ENCODE measurements around the gene NAT14. TPM values are rescaled to one million over a fixed set of nuclear protein-coding genes. Genes with fewer than 3 reads are reported as not detected.

The NAT14 gene
- total RNA-seq, 5 donors from 2014 or later (not counting 1 experiment from before 2014, with no cell fraction given) = 6.3 to 10.4 (median 8.1) TPM

DNA sequence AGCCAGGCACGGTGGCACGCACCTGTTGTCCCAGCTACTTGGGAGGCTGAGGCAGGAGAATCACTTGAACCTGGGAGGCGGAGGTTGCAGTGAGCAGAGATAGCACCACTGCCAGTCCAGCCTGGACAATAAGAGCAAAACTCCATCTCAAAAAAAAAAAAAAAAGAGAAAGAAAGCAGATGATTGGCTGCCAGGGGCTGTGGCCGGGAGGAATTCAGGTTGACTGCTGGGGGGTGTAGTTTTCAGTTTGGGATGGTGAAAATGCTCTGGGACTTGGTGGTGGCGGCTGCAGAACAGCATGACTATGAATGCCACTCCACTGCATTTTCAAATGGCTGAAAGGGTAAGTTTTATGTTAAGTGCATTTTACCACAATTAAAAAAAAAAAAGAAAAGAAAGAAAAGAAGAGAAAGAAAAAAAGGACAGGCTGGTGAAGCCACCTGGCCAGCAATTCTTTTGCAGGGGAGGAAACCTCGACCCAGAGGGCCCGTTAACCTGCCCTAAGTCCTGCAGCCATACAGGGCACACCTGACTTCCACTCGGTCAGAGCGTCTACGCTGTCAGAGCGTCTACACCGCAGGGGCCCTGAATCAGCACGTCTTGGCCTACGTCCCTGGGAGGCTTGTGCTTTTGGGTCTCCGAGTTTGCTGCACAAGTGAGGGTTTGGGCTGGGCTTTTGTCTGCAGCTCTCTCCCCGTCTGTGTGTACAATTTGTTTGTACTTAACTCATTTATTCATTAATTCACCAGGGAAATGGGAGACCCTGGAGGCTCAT is 27.1 kb upstream of the NAT14 start:
- peaks cover 11% of the 10 kb centered on the region for H3K36me3 Mint-ChIP-seq
- H3K9me3 Mint-ChIP-seq = no peaks in the 10 kb centered on the region
- 63% methylated on average over 7 of the region's 16 CpGs for WGBS (ENCODE audit: insufficient coverage)
- H3K4me1 Mint-ChIP-seq = peaks cover 26 to 40% (median 35%) of the 10 kb centered on the region in 3 donors
- Histone ChIP-seq H3K9me3 (no peaks in the 10 kb centered on the region), H3K27me3 (replicated peaks in 1 of 2; ENCODE audit: control insufficient read depth in 2 of 2, extremely low read depth in 1 of 2, insufficient read depth in 2 of 2, low read length in 1 of 2) (peaks cover 0 to 18% of the 10 kb centered on the region in 2 experiments), H3K27ac (ENCODE audit: low read length) (no peak overlapping the region), H3K4me3 (ENCODE audit: control insufficient read depth in 1 of 2, extremely low read depth in 1 of 2, low read length in 1 of 2) (no peak overlapping the region), H3K4me1 (ENCODE audit: control insufficient read depth in 1 of 2, extremely low read depth in 1 of 2, insufficient read depth in 2 of 2, low read length in 2 of 2) (peaks cover 0 to 24% of the 10 kb centered on the region in 2 experiments), H3K36me3 (ENCODE audit: control insufficient read depth in 2 of 2, extremely low read depth in 1 of 2, insufficient read depth in 1 of 2, low read length in 1 of 2) (no peaks in the 10 kb centered on the region)
- peaks cover 11 to 14% of the 10 kb centered on the region in 2 donors for H3K27me3 Mint-ChIP-seq
- ChIA-PET POLR2A (interaction anchor here in 1 of 2 donors (0.7 kb wide), 1 partner anchor 169 kb away, joined by 4 read pairs; no protein-coding TSS in a partner anchor), CTCF (no interaction called here)
- DNase-seq (no peak), ATAC-seq (replicated peaks in 1 of 4) (no peak)
- H3K27ac Mint-ChIP-seq = no peak overlapping the region
- no peak overlapping the region for H3K4me3 Mint-ChIP-seq

DNA sequence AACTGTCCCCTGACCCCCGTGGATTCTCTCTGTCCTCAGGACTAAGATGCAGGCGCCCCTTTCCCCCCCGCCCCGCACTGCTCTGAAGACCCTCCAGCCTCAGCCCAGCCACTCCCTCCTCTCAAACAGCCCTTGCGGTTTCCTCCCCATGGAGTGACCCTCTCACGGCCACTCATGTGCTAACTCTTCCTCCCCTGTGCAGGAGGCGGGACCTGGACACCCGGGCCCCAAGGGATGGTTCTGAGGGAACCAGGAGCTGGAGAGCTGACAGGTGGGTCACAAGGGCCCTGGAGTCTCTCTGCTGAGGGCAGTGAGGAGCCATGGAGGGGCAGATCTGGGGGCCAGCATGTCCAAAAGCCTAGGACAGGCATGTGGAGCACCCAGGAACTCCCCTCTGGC is 25.4 kb upstream of the NAT14 start:
- H3K4me3 Mint-ChIP-seq = peak overlapping the region in 2 of 3 donors; percentile 24 to 88
- no peaks in the 10 kb centered on the region for H3K9me3 Mint-ChIP-seq
- ChIA-PET POLR2A (interaction anchor here in 1 of 2 donors (0.6 kb wide), 1 partner anchor 21 kb away, joined by 3 read pairs; no protein-coding TSS in a partner anchor), CTCF (interaction anchor here (0.6 to 1.2 kb wide), 2 partner anchors 8 to 56 kb away, joined by 4 to 7 read pairs; no protein-coding TSS in a partner anchor)
- Histone ChIP-seq H3K27ac (ENCODE audit: low read length) (no peak overlapping the region), H3K4me3 (ENCODE audit: control insufficient read depth in 1 of 2, extremely low read depth in 1 of 2, low read length in 1 of 2) (no peak overlapping the region), H3K4me1 (ENCODE audit: control insufficient read depth in 1 of 2, extremely low read depth in 1 of 2, insufficient read depth in 2 of 2, low read length in 2 of 2) (peaks cover 0 to 19% of the 10 kb centered on the region in 2 experiments), H3K9me3 (no peaks in the 10 kb centered on the region), H3K36me3 (ENCODE audit: control insufficient read depth in 2 of 2, extremely low read depth in 1 of 2, insufficient read depth in 1 of 2, low read length in 1 of 2) (no peaks in the 10 kb centered on the region), H3K27me3 (replicated peaks in 1 of 2; ENCODE audit: control insufficient read depth in 2 of 2, extremely low read depth in 1 of 2, insufficient read depth in 2 of 2, low read length in 1 of 2) (peaks cover 0 to 4% of the 10 kb centered on the region in 2 experiments)
- peaks cover 3% of the 10 kb centered on the region in 2 donors for H3K27me3 Mint-ChIP-seq
- WGBS (ENCODE audit: insufficient coverage) = 83% methylated on average over 8 of the region's 8 CpGs
- DNase-seq (no peak), ATAC-seq (replicated peaks in 1 of 4) (no peak)
- H3K27ac Mint-ChIP-seq = no peak overlapping the region
- peaks cover 20 to 30% (median 25%) of the 10 kb centered on the region in 3 donors for H3K4me1 Mint-ChIP-seq
- peaks cover 8% of the 10 kb centered on the region for H3K36me3 Mint-ChIP-seq

DNA sequence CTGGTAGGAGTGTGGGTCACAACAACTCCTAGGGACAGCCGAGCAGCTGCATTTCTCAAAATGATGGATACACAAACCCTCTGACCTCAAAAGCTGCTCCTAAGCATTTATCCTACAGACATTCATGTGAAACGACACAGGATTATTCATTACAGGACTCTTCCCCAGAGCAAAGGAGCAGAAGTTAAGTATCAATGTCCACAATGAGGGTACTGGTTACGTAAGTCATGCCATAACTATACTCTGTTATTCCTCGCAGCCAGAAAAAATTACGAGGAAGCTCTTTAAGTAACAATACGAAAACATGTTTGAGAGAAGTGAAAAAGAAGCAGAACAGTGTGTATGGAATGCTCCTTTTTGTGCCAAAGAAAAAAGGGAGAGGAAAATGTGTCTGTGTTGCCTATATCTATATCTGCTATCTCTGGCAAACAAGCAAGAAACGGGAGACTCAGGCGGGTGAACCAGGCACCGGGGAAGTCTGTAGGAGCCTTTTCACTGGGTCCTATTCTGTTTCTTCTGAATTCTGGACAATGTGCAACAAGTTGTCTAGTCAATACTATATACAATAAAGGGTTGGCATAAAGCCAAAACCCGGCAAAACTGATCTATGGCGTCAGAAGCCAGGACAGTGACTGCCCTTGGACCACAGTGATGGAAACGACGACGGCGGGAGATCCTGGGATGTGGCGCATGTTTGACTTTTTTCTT is 24.9 kb upstream of the NAT14 start:
- POLR2A ChIA-PET = interaction anchor here in 1 of 2 donors (0.6 kb wide), 1 partner anchor 22 kb away, joined by 3 read pairs; no protein-coding TSS in a partner anchor
- Mint-ChIP-seq H3K27me3 (peaks cover 0 to 2% of the 10 kb centered on the region in 2 donors), H3K4me3 (peak overlapping the region; percentile 85 to 88 (median 87)), H3K4me1 (peaks cover 20 to 30% (median 25%) of the 10 kb centered on the region in 3 donors), H3K36me3 (peaks cover 4% of the 10 kb centered on the region), H3K9me3 (no peaks in the 10 kb centered on the region), H3K27ac (peak overlapping the region in 1 of 2 donors; percentile 20)
- DNase-seq (no peak), ATAC-seq (replicated peaks in 1 of 4) (no peak)
- no peaks in the 10 kb centered on the region for H3K36me3 ChIP-seq (ENCODE audit: control insufficient read depth in 2 of 2, extremely low read depth in 1 of 2, insufficient read depth in 1 of 2, low read length in 1 of 2)
- no peak overlapping the region for H3K27ac ChIP-seq (ENCODE audit: low read length)
- peaks cover 0 to 4% of the 10 kb centered on the region in 2 experiments for H3K27me3 ChIP-seq (replicated peaks in 1 of 2; ENCODE audit: control insufficient read depth in 2 of 2, extremely low read depth in 1 of 2, insufficient read depth in 2 of 2, low read length in 1 of 2)
- CTCF ChIA-PET = interaction anchor here (0.6 to 1.2 kb wide), 2 partner anchors 7 to 56 kb away, joined by 4 to 7 read pairs; no protein-coding TSS in a partner anchor
- 81% methylated on average over 3 of the region's 16 CpGs for WGBS (ENCODE audit: insufficient coverage)
- peaks cover 0 to 19% of the 10 kb centered on the region in 2 experiments for H3K4me1 ChIP-seq (ENCODE audit: control insufficient read depth in 1 of 2, extremely low read depth in 1 of 2, insufficient read depth in 2 of 2, low read length in 2 of 2)
- no peak overlapping the region for H3K4me3 ChIP-seq (ENCODE audit: control insufficient read depth in 1 of 2, extremely low read depth in 1 of 2, low read length in 1 of 2)
- H3K9me3 ChIP-seq = no peaks in the 10 kb centered on the region

DNA sequence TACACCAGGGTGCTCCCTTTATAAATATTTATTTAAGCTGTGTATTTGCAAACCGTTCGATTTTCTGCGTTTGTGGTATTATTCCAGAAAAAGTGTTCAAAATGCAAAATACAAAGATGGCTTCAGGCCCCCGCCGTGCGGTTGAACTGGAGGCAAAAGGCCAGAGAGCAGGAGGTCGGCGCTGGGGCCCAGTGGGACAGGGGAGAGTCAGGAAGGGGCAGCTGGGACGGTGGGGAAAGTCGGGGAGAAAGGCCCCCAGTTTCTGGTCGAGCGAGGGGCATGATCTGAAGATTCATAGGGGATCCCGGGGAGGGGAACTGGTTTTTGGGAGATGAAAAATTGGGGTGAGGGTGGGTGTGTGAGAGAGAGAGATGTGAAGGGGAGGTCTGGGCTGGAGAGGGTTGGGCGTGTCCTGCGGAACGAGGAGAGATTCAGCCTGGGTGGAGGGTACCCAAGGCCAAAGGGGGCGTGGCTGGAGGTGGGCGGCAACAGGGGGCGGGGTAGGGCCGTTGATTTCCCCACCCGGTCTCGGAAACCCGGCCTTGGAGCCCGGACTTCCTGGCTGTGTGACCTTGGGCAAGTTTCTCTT is 24.2 kb upstream of the NAT14 start:
- ATAC-seq (replicated peaks in 1 of 4) (no peak), DNase-seq (peak in 4 of 35 experiments; percentile 18 to 45 (median 19))
- H3K9me3 ChIP-seq = no peaks in the 10 kb centered on the region
- ChIA-PET POLR2A (no interaction called here), CTCF (no interaction called here)
- peaks cover 0 to 19% of the 10 kb centered on the region in 2 experiments for H3K4me1 ChIP-seq (ENCODE audit: control insufficient read depth in 1 of 2, extremely low read depth in 1 of 2, insufficient read depth in 2 of 2, low read length in 2 of 2)
- H3K4me3 Mint-ChIP-seq = peak overlapping the region; percentile 85 to 88 (median 87)
- peak overlapping the region in 1 of 2 donors; percentile 44 for H3K27ac Mint-ChIP-seq
- peaks cover 0 to 4% of the 10 kb centered on the region in 2 experiments for H3K27me3 ChIP-seq (replicated peaks in 1 of 2; ENCODE audit: control insufficient read depth in 2 of 2, extremely low read depth in 1 of 2, insufficient read depth in 2 of 2, low read length in 1 of 2)
- H3K36me3 ChIP-seq (ENCODE audit: control insufficient read depth in 2 of 2, extremely low read depth in 1 of 2, insufficient read depth in 1 of 2, low read length in 1 of 2) = no peaks in the 10 kb centered on the region
- 50% methylated on average over 18 of the region's 24 CpGs for WGBS (ENCODE audit: insufficient coverage)
- no peaks in the 10 kb centered on the region for H3K27me3 Mint-ChIP-seq
- peaks cover 4% of the 10 kb centered on the region for H3K36me3 Mint-ChIP-seq
- H3K27ac ChIP-seq (ENCODE audit: low read length) = peak overlapping the region; percentile 64
- H3K4me3 ChIP-seq (ENCODE audit: control insufficient read depth in 1 of 2, extremely low read depth in 1 of 2, low read length in 1 of 2) = peak overlapping the region; percentile 84 to 94
- H3K9me3 Mint-ChIP-seq = no peaks in the 10 kb centered on the region
- peaks cover 20 to 30% (median 25%) of the 10 kb centered on the region in 3 donors for H3K4me1 Mint-ChIP-seq

DNA sequence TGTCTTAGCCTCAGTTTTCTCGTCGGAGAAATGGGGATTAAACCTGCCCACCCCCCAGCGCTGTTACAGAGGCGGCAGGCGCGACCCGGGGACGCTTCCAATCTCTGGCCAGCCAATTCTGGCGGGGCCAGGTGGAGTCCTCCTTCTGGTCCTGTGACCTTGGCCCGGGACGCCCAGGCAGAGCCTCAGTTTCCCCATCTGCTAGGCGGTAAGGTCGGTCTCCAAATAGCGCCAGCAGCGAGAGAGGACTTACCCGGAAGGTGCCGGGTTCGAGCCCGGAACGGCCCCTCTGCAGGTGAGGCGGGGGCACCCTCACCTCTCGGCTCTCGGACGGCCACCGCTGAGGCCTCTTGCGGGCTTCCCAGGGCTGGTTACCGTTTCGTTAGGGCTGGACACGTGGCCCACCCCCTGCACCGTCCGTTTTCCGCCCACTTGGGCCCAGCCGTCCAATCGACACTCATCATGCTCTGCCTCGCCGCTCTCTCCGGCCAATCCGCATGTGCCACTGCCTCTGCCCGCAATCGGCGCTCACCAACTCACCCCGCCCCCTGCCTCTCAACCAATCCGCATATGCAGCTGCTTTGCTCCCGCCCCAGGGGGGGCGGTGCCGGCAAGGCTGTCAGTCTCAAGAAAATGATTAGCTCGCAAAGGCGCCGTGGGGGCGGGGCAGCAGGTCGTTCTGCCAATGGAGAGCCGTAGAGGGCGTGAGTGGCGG is 23.6 kb upstream of the NAT14 start, which contains the start of gene ISOC2:
ISOC2 (minus strand) TSS at position 384 of the 715 bp plus-strand sequence. CDS start 5,156 bp downstream, outside the sequence.
- H3K4me3 ChIP-seq (ENCODE audit: control insufficient read depth in 1 of 2, extremely low read depth in 1 of 2, low read length in 1 of 2) = peak within 1 kb of the TSS; percentile 84 to 94
- no peaks in the 10 kb centered on the region for H3K36me3 ChIP-seq (ENCODE audit: control insufficient read depth in 2 of 2, extremely low read depth in 1 of 2, insufficient read depth in 1 of 2, low read length in 1 of 2)
- H3K4me3 Mint-ChIP-seq = peak within 1 kb of the TSS; percentile 85 to 88 (median 87)
- no peaks in the 10 kb centered on the region for H3K9me3 Mint-ChIP-seq
- under 1% methylated on average over 50 of the region's 54 CpGs for WGBS (ENCODE audit: insufficient coverage)
- H3K36me3 Mint-ChIP-seq = peaks cover 4% of the 10 kb centered on the region
- H3K4me1 Mint-ChIP-seq = peaks cover 20 to 30% (median 25%) of the 10 kb centered on the region in 3 donors
- CTCF ChIA-PET = interaction anchor here in 1 of 2 donors (0.5 to 1.1 kb wide), 10 partner anchors 16 to 247 kb away, joined by 3 to 14 read pairs (median 4); partner anchors contain the start of genes FIZ1, KMT5C, ZNF628 and ZNF784
- no peaks in the 10 kb centered on the region for H3K9me3 ChIP-seq
- peak; percentile 99 to 100 (median 100) for DNase-seq
- peak; percentile 96 to 98 (median 97) for ATAC-seq (replicated peaks in 1 of 4)
- peak within 1 kb of the TSS; percentile 70 for H3K27ac ChIP-seq (ENCODE audit: low read length)
- H3K27me3 Mint-ChIP-seq = no peaks in the 10 kb centered on the region
- peak within 1 kb of the TSS; percentile 77 to 93 for H3K27ac Mint-ChIP-seq
- H3K4me1 ChIP-seq (ENCODE audit: control insufficient read depth in 1 of 2, extremely low read depth in 1 of 2, insufficient read depth in 2 of 2, low read length in 2 of 2) = peaks cover 0 to 19% of the 10 kb centered on the region in 2 experiments
- POLR2A ChIA-PET = interaction anchor here in 1 of 2 donors (0.6 to 1.0 kb wide), 8 partner anchors 16 to 174 kb away, joined by 3 to 7 read pairs (median 3); partner anchors contain the start of genes FIZ1, KMT5C and ZNF784
- H3K27me3 ChIP-seq (replicated peaks in 1 of 2; ENCODE audit: control insufficient read depth in 2 of 2, extremely low read depth in 1 of 2, insufficient read depth in 2 of 2, low read length in 1 of 2) = peaks cover 0 to 4% of the 10 kb centered on the region in 2 experiments

Measured in T-cell (primary cell).